ENCODE data around the gene ELMOD3. TPM values are rescaled to one million over a fixed set of nuclear protein-coding genes. Genes with fewer than 3 reads are reported as not detected.

The ELMOD3 gene
- total and polyA plus RNA-seq, 9 of the 15 experiments (the other 6 are each of a cell fraction or from before 2014, with no cell fraction given): 2.7 to 18.7 (median 11.6) TPM

DNA sequence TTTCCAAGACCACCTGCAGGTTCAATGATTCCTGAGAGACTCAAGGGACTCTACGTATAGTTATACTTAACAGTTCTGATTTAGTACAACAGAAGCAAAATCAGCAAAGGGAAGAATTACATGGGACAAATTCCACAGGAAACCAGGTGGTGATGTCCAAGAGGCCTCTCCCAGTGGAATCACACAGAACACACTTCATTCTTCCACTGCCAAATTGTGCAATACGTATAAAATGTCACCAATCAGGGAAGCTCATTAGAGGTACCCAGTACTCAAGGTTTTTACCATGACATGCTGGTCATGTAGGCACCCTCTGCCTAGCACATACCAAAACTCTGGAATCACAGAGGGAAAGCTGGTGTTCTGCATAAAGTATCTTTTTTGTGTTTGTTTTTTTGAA is 33.2 kb downstream of the ELMOD3 start:
- ATAC-seq: no peak
- Histone ChIP-seq H3K4me2 (ENCODE audit: insufficient read depth, low read length) (no peak overlapping the region), H3K9me1 (ENCODE audit: control insufficient read depth, insufficient read depth, low read length) (no peaks in the 10 kb centered on the region), H4K20me1 (replicated peaks; ENCODE audit: control insufficient read depth, insufficient read depth, low read length) (no peaks in the 10 kb centered on the region), H3K4me3 (no peak overlapping the region), H3K9ac (ENCODE audit: insufficient read depth in 1 of 2, low read depth in 2 of 2, low read length in 2 of 2) (no peak overlapping the region), H3K4me1 (replicated peaks in 1 of 2; ENCODE audit: control insufficient read depth in 2 of 2, insufficient read depth in 2 of 2, low read length in 2 of 2) (peaks cover 2 to 5% of the 10 kb centered on the region in 2 experiments; a peak in 3 of 5 replicates), H3K79me2 (ENCODE audit: control insufficient read depth, insufficient read depth, low read length) (no peaks in the 10 kb centered on the region), H3K27ac (ENCODE audit: extremely low read depth, low read depth, low read length) (no peak overlapping the region), H3K36me3 (ENCODE audit: control insufficient read depth, insufficient read depth, low read length) (peaks cover 17% of the 10 kb centered on the region; the same call in 2 of the 3 replicates), H3K27me3 (ENCODE audit: control insufficient read depth in 2 of 2, insufficient read depth in 2 of 2, low read length in 2 of 2) (no peaks in the 10 kb centered on the region), H2AFZ (ENCODE audit: low read depth, low read length) (no peak overlapping the region), H3K9me3 (replicated peaks; ENCODE audit: control insufficient read depth, insufficient read depth, low read depth, low read length) (no peaks in the 10 kb centered on the region)
- in situ Hi-C loops (cut with MboI) (no loop called here), intact Hi-C loops (cut with micrococcal nuclease) (no loop called here)
- 85% methylated on average over 2 of the region's 2 CpGs for WGBS (ENCODE audit: insufficient coverage, low coverage, missing lambda C conversion rate)
- BruUV-seq (replicated peaks): no TSS peak
- no peak for DNase-seq (ENCODE audit: extremely low read depth in 1 of 4, low spot score in 3 of 4)
- no peak for TF ChIP-seq EZH2 (IDR thresholded peaks at IDR 0.05; ENCODE audit: borderline replicate concordance, low read depth, low read length)
- TF ChIP-seq MTA2 (IDR thresholded peaks at IDR 0.05; ENCODE audit: low read depth): no peak
- TF ChIP-seq, protein P1, sequence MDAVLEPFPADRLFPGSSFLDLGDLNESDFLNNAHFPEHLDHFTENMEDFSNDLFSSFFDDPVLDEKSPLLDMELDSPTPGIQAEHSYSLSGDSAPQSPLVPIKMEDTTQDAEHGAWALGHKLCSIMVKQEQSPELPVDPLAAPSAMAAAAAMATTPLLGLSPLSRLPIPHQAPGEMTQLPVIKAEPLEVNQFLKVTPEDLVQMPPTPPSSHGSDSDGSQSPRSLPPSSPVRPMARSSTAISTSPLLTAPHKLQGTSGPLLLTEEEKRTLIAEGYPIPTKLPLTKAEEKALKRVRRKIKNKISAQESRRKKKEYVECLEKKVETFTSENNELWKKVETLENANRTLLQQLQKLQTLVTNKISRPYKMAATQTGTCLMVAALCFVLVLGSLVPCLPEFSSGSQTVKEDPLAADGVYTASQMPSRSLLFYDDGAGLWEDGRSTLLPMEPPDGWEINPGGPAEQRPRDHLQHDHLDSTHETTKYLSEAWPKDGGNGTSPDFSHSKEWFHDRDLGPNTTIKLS (IDR thresholded peaks at IDR 0.05; ENCODE audit: borderline replicate concordance, low read depth): no peak
- ChIA-PET POLR2A (interaction anchor here (0.8 to 63.9 kb wide), 3 partner anchors 18 to 212 kb away, joined by 3 to 1576 read pairs (median 7); partner anchors contain the start of gene MAT2A), CTCF (ENCODE audit: low intra/inter-chr PET ratio) (no interaction called here)
- FAIRE-seq: no peak

All from K562 (cell line).